NT2/D1 (cell line): ENCODE measurements around the gene ITGB4.

ENCODE experiments used
- DNase-seq: peaks from one replicate; pipeline ENCODE4 v3.0.0-alpha.2; 2011; ENCODE audit warnings: low read depth, low spot score
- H3K27me3 ChIP-seq: 2 replicates; pipeline ENCODE4 v1.6.0; 2011; ENCODE audit warnings: mild to moderate bottlenecking; ENCODE audit not compliant: insufficient read length, insufficient read depth
- H3K36me3 ChIP-seq: 2 replicates; pipeline ENCODE4 v1.6.1; 2011; ENCODE audit warnings: mild to moderate bottlenecking, low read length, mixed read lengths; ENCODE audit not compliant: insufficient read depth, insufficient read length
- H3K4me1 ChIP-seq: 2 replicates; pipeline ENCODE4 v1.5.1; 2011; ENCODE audit not compliant: insufficient read depth, insufficient read length
- H3K4me3 ChIP-seq: 2 replicates; pipeline ENCODE4 v1.5.1; 2011; ENCODE audit warnings: low read depth; ENCODE audit not compliant: insufficient read length
- H3K9ac ChIP-seq: 2 replicates; pipeline ENCODE4 v1.6.0; 2011; ENCODE audit warnings: low read depth; ENCODE audit not compliant: insufficient read length
- H3K9me3 ChIP-seq: 2 replicates; pipeline ENCODE4 v1.5.1; 2011; ENCODE audit warnings: mild to moderate bottlenecking, low read length; ENCODE audit not compliant: insufficient read depth
- SUZ12 ChIP-seq: IDR thresholded peaks from 2 replicates; pipeline ENCODE4 v1.6.1; 2011; ENCODE audit not compliant: insufficient read length, insufficient read depth; ENCODE audit errors: extremely low read depth
- YY1 ChIP-seq: IDR thresholded peaks from 2 replicates; pipeline ENCODE4 v1.6.1; 2011; ENCODE audit not compliant: insufficient read length, insufficient read depth
- ZNF274 ChIP-seq: IDR thresholded peaks from 2 replicates; pipeline ENCODE4 v1.6.1; 2011; ENCODE audit warnings: mild to moderate bottlenecking, low read depth, low read length

The ITGB4 gene

GRCh38 chr17:75779250-75779986 is 58.2 kb downstream of the ITGB4 start:
- Histone ChIP-seq H3K9me3 (no peaks in the 10 kb centered on the region), H3K27me3 (no peaks in the 10 kb centered on the region), H3K4me1 (peaks cover 8% of the 10 kb centered on the region), H3K4me3 (peak overlapping the region; percentile 99), H3K9ac (peak overlapping the region; percentile 99), H3K36me3 (peaks cover 37% of the 10 kb centered on the region)
- TF ChIP-seq ZNF274 (no peak), YY1 (no peak), SUZ12 (no peak)
- DNase-seq: peak; percentile 97

DNA sequence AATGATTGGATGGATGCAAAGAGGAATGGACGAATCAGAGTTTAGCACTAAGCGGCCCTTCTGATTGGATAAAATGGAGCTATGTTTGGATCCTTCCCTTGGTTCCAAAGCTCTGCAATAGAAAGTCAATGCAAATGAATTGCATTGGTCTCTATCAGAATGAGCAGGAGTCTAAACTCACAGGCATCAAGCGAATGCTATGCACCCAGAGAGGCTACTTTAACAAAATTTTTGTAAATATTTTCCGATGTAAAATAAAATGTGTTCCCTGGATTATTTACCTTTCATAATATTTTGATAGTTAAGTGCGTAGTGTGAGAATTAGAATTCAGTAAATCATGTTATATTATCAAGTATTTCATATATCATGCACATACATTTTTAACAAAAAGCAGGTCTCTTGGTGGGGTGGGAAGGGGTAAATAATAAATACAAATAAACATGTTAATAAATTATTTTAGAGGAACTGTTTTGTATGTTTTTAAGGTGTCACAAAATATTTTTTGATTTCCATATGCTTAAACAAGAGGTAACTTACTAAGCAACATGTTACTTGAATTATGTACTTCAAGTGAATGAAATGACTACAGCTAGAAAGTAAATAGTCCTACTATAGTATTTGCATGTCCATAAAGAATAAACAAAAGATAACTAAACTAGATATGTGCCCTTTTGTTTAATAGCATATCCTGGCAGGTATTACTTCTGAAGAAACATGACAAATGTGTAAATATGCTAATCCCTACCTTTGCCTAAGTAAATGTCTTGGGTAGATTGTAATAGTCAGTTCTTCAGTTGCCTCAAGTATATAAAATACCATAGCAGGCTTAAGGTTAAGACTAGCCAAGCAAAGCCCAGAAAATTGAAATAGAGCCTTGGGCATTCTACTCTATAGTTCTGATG is 59.0 kb downstream of the ITGB4 start:
- H3K9ac ChIP-seq: no peak overlapping the region

GRCh38 chr17:75783069-75783783 is 62.0 kb downstream of the ITGB4 start:
- Histone ChIP-seq H3K27me3 (no peaks in the 10 kb centered on the region), H3K36me3 (peaks cover 14% of the 10 kb centered on the region), H3K9me3 (no peaks in the 10 kb centered on the region), H3K4me1 (no peaks in the 10 kb centered on the region), H3K9ac (no peak overlapping the region), H3K4me3 (no peak overlapping the region)
- no peak for TF ChIP-seq SUZ12
- TF ChIP-seq ZNF274: no peak
- TF ChIP-seq YY1: no peak
- DNase-seq: no peak

More for the DNA sequence above, 59.0 kb downstream of the ITGB4 start:
- Histone ChIP-seq H3K4me3 (no peak overlapping the region), H3K4me1 (peaks cover 2% of the 10 kb centered on the region), H3K27me3 (no peaks in the 10 kb centered on the region), H3K36me3 (peaks cover 32% of the 10 kb centered on the region), H3K9me3 (no peaks in the 10 kb centered on the region)
- no peak for DNase-seq
- no peak for TF ChIP-seq SUZ12
- TF ChIP-seq ZNF274: no peak
- TF ChIP-seq YY1: no peak

DNA sequence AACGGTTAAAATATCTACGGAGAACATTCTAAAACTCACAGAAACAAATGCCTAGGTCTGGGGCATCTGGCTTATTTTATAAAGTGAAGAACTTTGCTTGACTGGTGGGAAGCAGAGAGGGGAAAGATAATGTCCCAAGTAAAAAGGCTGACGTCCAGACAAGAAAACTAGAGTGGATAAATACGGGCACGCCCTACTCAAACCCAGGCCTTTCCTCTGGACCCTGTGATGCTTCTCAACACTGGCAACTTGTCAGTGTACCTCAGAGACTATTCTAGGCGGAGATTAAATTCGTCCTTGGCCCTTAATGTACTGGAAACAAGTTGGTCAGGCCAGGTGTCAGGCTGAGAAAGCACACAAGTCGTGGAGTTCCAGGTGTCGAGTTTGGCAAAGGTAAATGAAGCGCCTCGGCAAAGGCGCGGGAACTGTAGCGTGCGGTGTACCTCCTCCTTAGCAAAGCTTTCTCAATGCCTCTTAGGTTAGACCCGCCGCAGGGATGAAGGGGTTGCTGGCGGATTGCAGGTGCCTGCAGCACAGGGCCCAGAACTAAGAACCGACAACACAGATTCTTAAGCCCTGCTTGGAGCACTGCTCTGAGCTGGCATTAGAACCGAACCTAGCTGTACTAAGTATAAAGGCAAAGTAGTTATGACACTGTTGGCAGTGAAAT is 62.7 kb downstream of the ITGB4 start:
- no peaks in the 10 kb centered on the region for H3K4me1 ChIP-seq
- DNase-seq: no peak
- H3K27me3 ChIP-seq: no peaks in the 10 kb centered on the region
- TF ChIP-seq YY1 (no peak), SUZ12 (no peak), ZNF274 (no peak)
- peaks cover 7% of the 10 kb centered on the region for H3K36me3 ChIP-seq
- peak overlapping the region; percentile 27 for H3K4me3 ChIP-seq
- H3K9me3 ChIP-seq: no peaks in the 10 kb centered on the region
- peak overlapping the region; percentile 59 for H3K9ac ChIP-seq

- no peak for TF ChIP-seq YY1
- no peak for TF ChIP-seq SUZ12
- no peak for TF ChIP-seq ZNF274
- no peaks in the 10 kb centered on the region for H3K27me3 ChIP-seq
- H3K9me3 ChIP-seq: no peaks in the 10 kb centered on the region
- H3K9ac ChIP-seq: peak within 1 kb of the TSS; percentile 95
- peaks cover 5% of the 10 kb centered on the region for H3K36me3 ChIP-seq
- DNase-seq: peak; percentile 96
- H3K4me1 ChIP-seq: no peaks in the 10 kb centered on the region
- peak within 1 kb of the TSS; percentile 71 for H3K4me3 ChIP-seq
Measured at GRCh38 chr17:75784473-75785015, 63.3 kb downstream of the ITGB4 start, which contains the start of gene UNK. TSS of gene UNK (plus strand) at chr17:75784806. CDS start at chr17:75784881, 75 bp downstream.

DNA sequence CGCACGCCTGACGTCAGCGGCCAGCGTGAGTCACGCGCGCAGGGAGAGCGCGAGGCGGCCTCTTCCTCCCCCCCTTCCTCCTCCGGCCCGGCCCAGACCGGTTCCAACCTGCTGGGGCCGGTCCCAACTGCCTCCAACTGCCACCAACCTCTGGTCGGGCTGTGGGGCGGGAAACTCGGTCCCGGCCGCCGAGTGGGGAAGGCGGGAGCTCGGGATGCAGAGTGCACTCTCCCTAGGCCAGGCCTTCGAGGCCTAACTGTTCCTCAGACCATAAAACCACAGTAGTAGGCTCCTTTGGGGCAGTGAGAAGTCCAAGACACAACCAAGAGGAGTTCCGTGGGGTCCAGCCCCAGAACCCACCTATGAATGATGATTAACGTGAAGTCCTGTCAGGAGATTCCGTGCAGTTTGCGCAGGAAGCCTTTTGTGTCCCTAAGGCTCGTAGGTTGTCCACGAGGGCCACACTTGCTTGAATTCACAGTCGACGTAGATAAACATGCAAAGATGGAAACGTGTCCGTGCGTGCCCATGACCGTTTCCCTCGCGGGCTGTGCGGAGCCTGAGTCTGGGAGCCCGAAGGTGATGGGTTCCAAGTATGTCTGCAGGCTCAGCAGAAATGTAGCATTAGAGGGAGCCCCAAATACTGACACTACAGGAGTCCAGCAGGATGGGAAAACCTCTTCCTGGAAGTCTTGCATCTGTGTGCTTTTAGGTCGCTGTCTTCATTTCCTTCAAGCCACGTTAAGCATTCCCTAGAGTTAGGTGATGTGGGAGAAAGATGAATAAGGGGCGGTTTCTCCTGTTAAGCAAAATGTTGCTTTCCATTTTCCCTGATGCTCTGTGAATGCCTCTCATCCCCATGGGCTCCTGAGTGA is 64.0 kb downstream of the ITGB4 start:
- Histone ChIP-seq H3K27me3 (no peaks in the 10 kb centered on the region), H3K36me3 (peaks cover 5% of the 10 kb centered on the region), H3K9ac (peak overlapping the region; percentile 95), H3K4me1 (no peaks in the 10 kb centered on the region), H3K4me3 (peak overlapping the region; percentile 71), H3K9me3 (no peaks in the 10 kb centered on the region)
- DNase-seq: peak; percentile 52
- TF ChIP-seq YY1: no peak
- no peak for TF ChIP-seq SUZ12
- TF ChIP-seq ZNF274: no peak
